Activated T-helper 17 cell treated with anti-CD3 and anti-CD28 coated beads, Interleukin-2, amount 50 U/mL, for 72 hours (primary cell): ENCODE measurements around the gene KCNN2. TPM values are rescaled to one million over a fixed set of nuclear protein-coding genes. Genes with fewer than 3 reads are reported as not detected.
A peak's percentile ranks its signal among the peaks of the same experiment; 100 is the strongest.
"Not testable (repeated sequence)": the region's sequence is repeated elsewhere in the genome, so short reads cannot be mapped to it uniquely, and the experiment has no call there.

Experiments
- ATAC-seq: fragments of 150-1000 bp; cut with Tn5 transposase; replicated peaks from 2 replicates; pipeline ENCODE4 v1.10.0; 2021; ENCODE audit warnings: mild to moderate bottlenecking, moderate library complexity
- H3K27ac Mint-ChIP-seq: one replicate; pipeline ENCODE4 v1.8.0; 2022; ENCODE audit warnings: mixed read lengths
- H3K27me3 Mint-ChIP-seq: one replicate; pipeline ENCODE4 v1.8.0; 2022; ENCODE audit warnings: mixed read lengths
- H3K36me3 Mint-ChIP-seq: one replicate; pipeline ENCODE4 v1.8.0; 2022; ENCODE audit warnings: low read depth, mild to moderate bottlenecking, mixed read lengths
- H3K4me1 Mint-ChIP-seq: one replicate; pipeline ENCODE4 v1.8.0; 2022; ENCODE audit warnings: mixed read lengths
- H3K4me3 Mint-ChIP-seq: one replicate; pipeline ENCODE4 v1.8.0; 2022; ENCODE audit warnings: mild to moderate bottlenecking, mixed read lengths
- H3K9me3 Mint-ChIP-seq: one replicate; pipeline ENCODE4 v1.8.0; 2022; ENCODE audit warnings: mixed read lengths
- total RNA-seq, 2 donors: library from RNA; stranded (reverse); gene quantifications; one replicate each; pipeline ENCODE4 v1.2.3, GENCODE V29; 2022

Gene KCNN2
- total RNA-seq, 2 donors from 2014 or later: not detected

DNA sequence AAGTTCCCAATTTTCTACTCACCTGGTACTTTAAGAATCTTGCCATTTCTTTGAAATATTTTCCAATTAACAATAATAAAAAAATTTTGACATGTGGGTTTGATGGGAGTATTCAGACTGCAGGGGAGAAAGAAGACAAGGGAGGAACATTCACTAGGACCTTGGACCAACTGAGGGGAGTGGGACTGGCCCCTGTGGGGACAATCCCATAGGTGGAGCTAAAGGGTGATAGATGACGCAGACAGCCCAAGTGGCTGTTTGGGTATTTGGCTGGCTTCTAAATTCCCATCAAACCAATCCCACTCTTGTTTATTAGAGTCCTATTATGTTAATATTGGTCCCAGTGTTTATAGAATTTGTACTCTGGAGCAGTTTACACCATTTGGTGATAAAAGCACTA is 65.3 kb downstream of the KCNN2 start:
- Mint-ChIP-seq H3K27ac (no peak overlapping the region), H3K36me3 (no peaks in the 10 kb centered on the region), H3K4me3 (no peak overlapping the region), H3K27me3 (no peaks in the 10 kb centered on the region), H3K9me3 (no peaks in the 10 kb centered on the region), H3K4me1 (no peaks in the 10 kb centered on the region)
- no peak for ATAC-seq

DNA sequence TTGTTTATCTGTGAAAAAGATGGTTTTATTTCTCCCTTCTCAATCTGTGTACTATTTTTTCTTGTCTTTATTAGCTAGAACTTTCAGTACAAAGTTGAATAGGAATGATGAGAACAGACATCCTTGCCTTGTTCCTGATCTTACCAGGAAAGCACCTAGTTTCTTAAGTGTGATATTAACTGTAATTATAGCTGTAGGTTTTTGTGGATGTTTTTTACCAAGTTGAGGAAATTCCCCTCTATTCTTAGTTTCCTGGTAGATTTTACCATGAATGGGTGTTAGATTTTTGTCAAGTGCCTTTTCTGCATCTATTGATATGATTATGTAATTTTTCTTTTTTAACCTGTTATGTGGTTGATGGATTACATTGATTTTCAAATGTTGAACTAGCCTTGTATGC is 68.7 kb downstream of the KCNN2 start:
- Mint-ChIP-seq H3K4me1 (no peaks in the 10 kb centered on the region), H3K4me3 (no peak overlapping the region), H3K36me3 (no peaks in the 10 kb centered on the region), H3K9me3 (no peaks in the 10 kb centered on the region), H3K27me3 (no peaks in the 10 kb centered on the region), H3K27ac (no peak overlapping the region)
- no peak for ATAC-seq

DNA sequence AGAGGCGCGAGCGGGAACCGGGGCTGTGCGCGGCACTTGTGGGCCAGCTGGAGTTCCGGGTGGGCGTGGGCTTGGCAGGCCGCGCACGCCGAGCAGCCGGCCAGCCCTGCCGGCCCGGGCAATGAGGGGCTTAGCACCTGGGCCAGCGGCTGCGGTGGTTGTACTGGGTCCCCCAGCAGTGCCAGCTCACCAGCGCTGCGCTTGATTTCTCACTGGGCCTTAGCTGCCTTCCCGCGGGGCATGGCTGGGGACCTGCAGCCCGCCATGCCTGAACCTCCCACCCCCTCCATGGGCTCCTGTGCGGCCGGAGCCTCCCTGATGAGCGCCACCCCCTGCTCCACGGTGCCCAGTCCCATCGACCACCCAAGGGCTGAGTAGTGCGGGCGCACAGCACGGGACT is 70.8 kb downstream of the KCNN2 start:
- not testable (repeated sequence) for H3K36me3 Mint-ChIP-seq, H3K27ac Mint-ChIP-seq, H3K4me3 Mint-ChIP-seq, H3K27me3 Mint-ChIP-seq, ATAC-seq, H3K4me1 Mint-ChIP-seq, H3K9me3 Mint-ChIP-seq

DNA sequence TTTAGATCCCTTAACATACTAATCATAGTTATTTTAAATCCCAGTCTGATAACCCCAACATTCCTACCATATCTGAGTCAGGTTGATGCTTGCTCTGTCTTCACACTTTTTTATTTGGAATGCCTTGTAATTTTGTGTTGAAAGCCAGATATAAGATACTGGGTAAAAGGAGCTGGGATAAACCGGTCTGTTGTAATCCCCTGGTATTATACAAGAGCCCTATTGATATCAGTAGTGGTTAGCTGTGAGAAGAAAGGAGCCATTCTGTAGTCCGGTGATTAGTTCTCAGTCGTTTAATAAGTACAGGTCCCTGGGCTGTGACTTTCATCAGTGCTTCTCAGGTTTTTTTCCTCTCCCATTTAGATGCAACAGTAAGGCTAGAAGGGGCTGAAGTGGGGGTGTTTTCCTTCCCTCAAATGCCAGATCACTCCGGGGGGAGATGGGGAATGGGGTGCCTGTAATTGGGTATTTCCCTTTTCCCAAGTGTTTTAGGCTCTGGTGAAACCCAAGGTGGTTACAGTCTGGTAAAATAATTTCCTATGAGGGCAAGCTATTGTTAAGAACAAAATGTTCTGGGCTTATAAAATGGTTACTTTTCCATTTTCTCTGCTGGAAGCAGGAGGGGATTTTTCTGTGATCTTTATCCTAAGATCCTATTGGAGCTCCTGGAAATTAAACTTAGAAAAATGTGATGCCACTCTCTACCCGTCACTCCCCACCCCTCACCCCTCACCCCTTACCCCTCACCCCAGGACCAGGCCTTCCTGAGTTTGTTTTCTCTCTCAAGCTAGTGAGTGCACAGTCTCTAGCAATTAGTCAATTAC is 72.7 kb downstream of the KCNN2 start:
- Mint-ChIP-seq H3K4me3 (no peak overlapping the region), H3K36me3 (no peaks in the 10 kb centered on the region), H3K27me3 (peaks cover 11% of the 10 kb centered on the region), H3K9me3 (no peaks in the 10 kb centered on the region), H3K27ac (no peak overlapping the region), H3K4me1 (no peaks in the 10 kb centered on the region)
- no peak for ATAC-seq

DNA sequence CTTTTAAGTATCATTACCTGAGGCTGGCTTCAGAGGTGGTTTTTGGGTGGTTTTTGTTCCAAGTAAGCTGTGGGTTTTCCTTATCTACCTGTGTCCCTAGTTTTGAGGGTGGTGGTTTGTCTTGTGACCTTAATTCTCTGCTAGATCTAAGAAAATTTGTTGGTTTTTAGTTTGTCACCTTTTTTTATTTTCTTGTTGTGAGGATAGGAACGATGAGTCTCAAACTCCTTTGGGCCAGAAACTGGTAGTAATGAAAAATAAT is 73.3 kb downstream of the KCNN2 start:
- Mint-ChIP-seq H3K27ac (no peak overlapping the region), H3K9me3 (no peaks in the 10 kb centered on the region), H3K4me3 (no peak overlapping the region), H3K4me1 (no peaks in the 10 kb centered on the region), H3K27me3 (peaks cover 11% of the 10 kb centered on the region), H3K36me3 (no peaks in the 10 kb centered on the region)
- ATAC-seq: no peak

DNA sequence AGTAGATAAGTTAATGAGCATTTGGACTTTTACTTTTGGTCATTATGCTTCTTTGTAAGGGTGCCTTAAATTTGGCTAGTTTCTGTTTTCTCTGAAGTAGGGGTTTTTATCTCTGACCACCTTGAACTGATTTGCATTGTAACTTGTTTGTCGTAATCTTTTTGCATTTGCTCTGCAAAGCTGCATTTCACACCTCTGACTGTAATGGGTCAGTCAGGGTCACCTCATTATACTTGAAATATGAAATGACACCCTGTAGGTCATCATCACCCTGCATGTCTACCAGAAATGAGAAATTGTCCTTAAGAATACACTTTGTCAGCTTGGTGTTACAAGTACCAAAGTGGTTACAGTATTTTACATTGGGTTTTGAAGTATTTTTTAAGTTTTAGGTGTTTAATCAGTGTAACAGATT is 74.0 kb downstream of the KCNN2 start:
- Mint-ChIP-seq H3K27ac (no peak overlapping the region), H3K4me1 (no peaks in the 10 kb centered on the region), H3K36me3 (no peaks in the 10 kb centered on the region), H3K9me3 (no peaks in the 10 kb centered on the region), H3K4me3 (no peak overlapping the region), H3K27me3 (peaks cover 11% of the 10 kb centered on the region)
- ATAC-seq: no peak

DNA sequence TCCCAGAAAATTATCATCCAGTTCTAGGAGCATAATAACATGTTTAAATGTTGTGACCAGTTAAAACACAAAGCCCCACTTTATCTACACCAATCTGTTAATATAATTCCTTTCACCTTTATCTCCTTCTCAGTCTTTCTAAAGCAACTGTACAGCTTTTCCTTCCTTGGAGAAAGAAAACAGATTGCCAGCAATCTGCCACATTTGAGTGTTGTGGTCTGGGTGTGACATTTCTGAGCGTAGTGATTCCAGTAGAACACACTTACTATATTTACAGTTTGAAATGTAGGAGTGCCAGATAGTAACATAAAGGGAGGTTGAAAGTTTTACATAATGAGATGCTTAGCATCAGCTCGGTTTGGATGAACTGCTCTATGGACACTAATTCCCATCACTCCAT is 76.1 kb downstream of the KCNN2 start:
- ATAC-seq: no peak
- peaks cover 16% of the 10 kb centered on the region for H3K27me3 Mint-ChIP-seq

DNA sequence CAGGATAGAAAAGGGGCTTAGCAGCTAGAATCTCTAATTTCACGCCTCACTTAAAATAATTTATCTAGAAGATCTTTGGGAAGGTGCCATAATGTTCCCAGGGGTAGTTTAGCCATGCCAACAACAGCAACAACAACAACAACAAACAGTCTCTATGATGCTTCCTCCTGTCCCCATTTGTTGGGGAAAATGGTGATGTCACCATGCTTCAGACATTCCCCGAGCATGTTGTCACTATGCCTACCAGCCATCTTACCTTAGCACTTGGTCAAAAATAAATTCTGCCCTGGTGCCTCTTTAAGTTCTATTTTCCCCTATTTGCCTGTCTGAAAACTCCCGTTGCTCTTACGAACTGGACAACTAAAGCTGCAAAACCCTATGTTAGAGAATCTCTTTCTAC is 76.6 kb downstream of the KCNN2 start:
- H3K4me1 Mint-ChIP-seq: no peaks in the 10 kb centered on the region
- no peaks in the 10 kb centered on the region for H3K36me3 Mint-ChIP-seq
- H3K27ac Mint-ChIP-seq: no peak overlapping the region
- H3K9me3 Mint-ChIP-seq: no peaks in the 10 kb centered on the region
- ATAC-seq: no peak
- H3K27me3 Mint-ChIP-seq: peaks cover 16% of the 10 kb centered on the region
- no peak overlapping the region for H3K4me3 Mint-ChIP-seq

More for the DNA sequence above, 76.1 kb downstream of the KCNN2 start:
- H3K4me3 Mint-ChIP-seq: no peak overlapping the region
- no peaks in the 10 kb centered on the region for H3K4me1 Mint-ChIP-seq
- no peaks in the 10 kb centered on the region for H3K36me3 Mint-ChIP-seq
- H3K9me3 Mint-ChIP-seq: no peaks in the 10 kb centered on the region
- H3K27ac Mint-ChIP-seq: no peak overlapping the region

DNA sequence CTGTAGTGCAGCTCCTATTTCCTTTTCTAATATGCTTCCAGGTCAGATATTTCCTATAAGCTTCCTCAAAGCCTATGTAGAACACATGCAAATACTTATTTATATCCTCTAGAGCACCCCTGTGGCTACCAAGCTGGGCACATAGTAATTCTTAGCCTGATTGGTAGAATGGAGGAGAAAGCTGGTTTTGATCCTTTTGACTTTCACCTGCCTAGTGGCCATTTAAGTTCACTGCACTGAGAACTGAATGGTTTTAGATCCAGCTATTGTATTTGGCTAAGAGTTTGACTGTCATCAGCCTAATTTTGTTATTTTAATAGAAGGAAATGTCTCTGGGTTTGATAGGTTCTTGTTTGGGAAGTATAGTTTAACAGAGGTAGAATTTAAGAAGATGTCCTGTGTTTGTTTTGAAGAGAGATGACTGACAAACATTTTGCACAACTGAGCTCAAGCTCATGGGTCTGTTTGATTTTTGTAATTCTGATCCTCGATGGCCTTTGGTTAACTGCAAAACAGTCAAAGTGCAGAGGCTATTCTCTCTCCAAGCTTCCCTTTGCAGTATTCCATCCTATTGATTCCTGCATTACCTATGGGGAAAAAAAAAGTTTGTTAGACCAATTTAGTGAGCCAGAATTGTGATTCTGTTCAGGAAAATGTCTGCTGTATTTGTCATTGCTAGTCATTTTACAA is 85.4 kb downstream of the KCNN2 start:
- Mint-ChIP-seq H3K4me1 (no peaks in the 10 kb centered on the region), H3K36me3 (no peaks in the 10 kb centered on the region), H3K27ac (no peak overlapping the region), H3K4me3 (no peak overlapping the region), H3K27me3 (peaks cover 11% of the 10 kb centered on the region), H3K9me3 (no peaks in the 10 kb centered on the region)
- no peak for ATAC-seq

DNA sequence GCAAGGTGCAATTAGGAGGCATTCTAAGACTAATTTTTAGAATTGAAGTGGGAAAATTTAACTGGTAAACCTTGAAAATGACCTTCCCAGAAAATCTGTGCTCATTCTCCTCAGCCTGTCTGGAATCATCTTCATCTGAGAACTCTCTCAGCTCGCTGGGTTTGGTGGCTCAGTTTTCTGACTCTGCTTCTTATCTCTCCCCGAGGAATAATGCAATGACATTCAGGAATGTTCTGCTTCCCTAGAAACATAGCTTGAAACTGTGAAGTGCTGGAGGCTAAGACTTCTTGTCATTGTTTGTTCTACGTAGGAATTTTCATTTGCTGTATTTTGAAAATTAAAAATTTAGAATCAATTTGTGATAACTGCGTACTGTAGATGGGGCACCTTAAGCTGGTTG is 86.6 kb downstream of the KCNN2 start:
- Mint-ChIP-seq H3K27ac (no peak overlapping the region), H3K27me3 (peaks cover 6% of the 10 kb centered on the region), H3K9me3 (no peaks in the 10 kb centered on the region), H3K4me1 (no peaks in the 10 kb centered on the region), H3K36me3 (no peaks in the 10 kb centered on the region), H3K4me3 (no peak overlapping the region)
- no peak for ATAC-seq

DNA sequence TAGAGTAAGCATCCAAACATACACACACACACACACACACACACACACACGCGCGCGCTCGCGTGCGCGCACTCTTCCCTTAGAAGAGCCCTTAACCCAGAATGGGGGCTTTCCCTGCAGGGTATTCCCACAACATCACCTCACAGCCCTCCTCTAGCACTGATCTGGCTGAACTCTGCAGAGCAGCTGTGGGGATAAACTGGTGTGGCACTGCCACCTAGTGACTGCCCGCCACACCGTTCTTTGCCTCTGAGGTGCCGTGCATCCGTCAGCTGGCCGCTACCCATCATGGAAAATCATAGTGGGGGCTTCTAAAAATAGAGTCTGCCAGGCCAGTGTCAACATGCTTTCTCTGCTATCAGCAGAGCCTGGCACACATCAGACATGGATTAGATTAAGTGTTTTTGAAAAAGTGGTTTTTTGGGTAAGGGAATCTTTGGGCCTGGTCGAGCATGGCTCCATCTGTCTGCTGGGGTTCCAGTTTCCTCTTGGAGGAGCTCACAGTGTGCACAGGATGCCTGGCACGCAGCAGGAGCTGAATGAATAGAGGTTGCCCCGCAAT is 88.1 kb downstream of the KCNN2 start:
- no peak overlapping the region for H3K4me3 Mint-ChIP-seq
- no peaks in the 10 kb centered on the region for H3K4me1 Mint-ChIP-seq
- H3K27me3 Mint-ChIP-seq: peaks cover 6% of the 10 kb centered on the region
- no peak overlapping the region for H3K27ac Mint-ChIP-seq
- no peaks in the 10 kb centered on the region for H3K9me3 Mint-ChIP-seq
- no peaks in the 10 kb centered on the region for H3K36me3 Mint-ChIP-seq
- peak; percentile 79 for ATAC-seq

DNA sequence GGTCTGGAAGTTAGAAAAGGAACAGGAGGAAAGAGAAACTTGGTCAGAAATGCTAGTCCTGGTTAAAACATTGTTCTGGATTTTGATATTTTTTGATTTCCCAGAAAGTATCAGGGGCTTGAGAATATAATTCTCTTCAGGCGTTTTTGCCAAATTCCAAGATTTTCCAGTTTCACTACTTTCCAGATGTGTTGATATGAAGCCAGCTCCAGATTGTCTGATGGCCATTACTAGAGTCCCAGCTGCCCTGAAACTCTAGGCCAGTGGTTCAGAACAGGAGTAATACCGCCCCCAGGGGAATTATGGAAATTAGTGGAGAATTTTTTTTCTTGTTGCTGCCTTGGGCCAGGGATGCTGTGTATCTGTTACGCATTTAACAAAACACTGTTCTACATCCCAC is 88.6 kb downstream of the KCNN2 start:
- H3K9me3 Mint-ChIP-seq: no peaks in the 10 kb centered on the region
- no peaks in the 10 kb centered on the region for H3K4me1 Mint-ChIP-seq
- H3K27me3 Mint-ChIP-seq: peaks cover 6% of the 10 kb centered on the region
- H3K27ac Mint-ChIP-seq: no peak overlapping the region
- H3K4me3 Mint-ChIP-seq: no peak overlapping the region
- H3K36me3 Mint-ChIP-seq: no peaks in the 10 kb centered on the region
- ATAC-seq: no peak

DNA sequence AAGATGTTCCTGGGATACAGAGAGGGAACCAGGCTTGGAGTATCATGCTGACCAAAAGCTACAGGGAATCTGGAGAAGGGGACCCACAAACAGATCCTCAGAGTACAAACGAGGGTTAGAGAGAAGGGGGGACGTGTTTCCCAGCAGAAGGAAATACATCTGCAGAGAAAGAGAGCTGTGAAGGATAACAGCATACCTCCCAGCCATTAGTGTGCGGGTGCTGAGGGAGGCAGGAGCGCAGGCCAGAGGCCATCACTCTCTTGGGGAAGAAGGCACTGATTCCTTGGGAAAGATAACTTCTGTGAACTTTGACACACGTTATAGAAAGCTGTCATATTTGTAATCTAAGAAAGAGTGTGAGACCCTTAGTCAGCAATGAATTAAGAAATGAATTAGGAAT is 96.9 kb downstream of the KCNN2 start:
- Mint-ChIP-seq H3K9me3 (no peaks in the 10 kb centered on the region), H3K4me1 (no peaks in the 10 kb centered on the region), H3K27ac (no peak overlapping the region), H3K27me3 (peaks cover 3% of the 10 kb centered on the region), H3K36me3 (no peaks in the 10 kb centered on the region), H3K4me3 (no peak overlapping the region)
- no peak for ATAC-seq

DNA sequence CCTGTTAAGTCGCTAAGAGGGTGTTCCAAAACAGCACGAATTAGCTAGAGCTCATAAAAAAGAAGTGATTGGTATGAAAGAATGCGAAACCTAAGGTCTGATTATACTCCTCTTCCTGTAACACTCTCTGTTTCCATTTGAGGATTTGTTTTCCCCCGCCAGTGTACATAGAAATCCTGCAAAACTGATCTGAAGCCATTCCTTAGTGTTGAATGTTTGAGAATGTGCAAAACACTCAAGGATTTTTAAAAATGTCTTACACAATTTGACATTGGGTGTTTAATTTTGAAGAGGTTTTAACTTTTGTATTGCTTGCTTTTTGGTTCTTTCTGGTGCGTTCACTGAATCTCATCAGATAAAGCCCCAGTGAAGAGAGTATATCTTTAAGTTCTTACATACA is 105.3 kb downstream of the KCNN2 start:
- no peak overlapping the region for H3K27ac Mint-ChIP-seq
- no peak overlapping the region for H3K4me3 Mint-ChIP-seq
- H3K9me3 Mint-ChIP-seq: no peaks in the 10 kb centered on the region
- H3K27me3 Mint-ChIP-seq: no peaks in the 10 kb centered on the region
- H3K36me3 Mint-ChIP-seq: no peaks in the 10 kb centered on the region
- no peak for ATAC-seq
- H3K4me1 Mint-ChIP-seq: no peaks in the 10 kb centered on the region

DNA sequence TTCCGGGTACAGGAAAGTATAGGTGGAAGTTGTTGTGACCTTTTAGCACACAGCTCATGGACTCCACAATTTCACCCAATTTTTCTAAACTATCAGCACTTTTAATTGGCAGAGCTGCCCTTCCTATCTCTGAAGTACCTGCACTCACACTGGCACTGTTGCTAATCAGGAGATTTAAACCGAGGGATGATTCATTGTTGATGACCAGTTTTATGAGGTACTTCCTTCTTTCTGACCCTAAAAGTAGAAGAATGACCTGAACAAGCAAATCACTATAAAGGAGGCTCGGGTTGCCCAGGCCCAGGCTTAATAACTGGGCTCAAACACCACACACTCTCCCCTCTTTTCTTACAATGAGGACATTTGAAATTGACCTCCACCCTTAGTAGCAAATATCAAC is 105.9 kb downstream of the KCNN2 start:
- H3K27me3 Mint-ChIP-seq: no peaks in the 10 kb centered on the region
- no peaks in the 10 kb centered on the region for H3K9me3 Mint-ChIP-seq
- H3K27ac Mint-ChIP-seq: no peak overlapping the region
- H3K36me3 Mint-ChIP-seq: no peaks in the 10 kb centered on the region
- H3K4me3 Mint-ChIP-seq: no peak overlapping the region
- no peaks in the 10 kb centered on the region for H3K4me1 Mint-ChIP-seq
- ATAC-seq: no peak
